ENCODE data around the gene TAS1R1.
A peak's percentile ranks its signal among the peaks of the same experiment; 100 is the strongest.
"Not testable (repeated sequence)": the region's sequence is repeated elsewhere in the genome, so short reads cannot be mapped to it uniquely, and the experiment has no call there.

TAS1R1 gene

DNA sequence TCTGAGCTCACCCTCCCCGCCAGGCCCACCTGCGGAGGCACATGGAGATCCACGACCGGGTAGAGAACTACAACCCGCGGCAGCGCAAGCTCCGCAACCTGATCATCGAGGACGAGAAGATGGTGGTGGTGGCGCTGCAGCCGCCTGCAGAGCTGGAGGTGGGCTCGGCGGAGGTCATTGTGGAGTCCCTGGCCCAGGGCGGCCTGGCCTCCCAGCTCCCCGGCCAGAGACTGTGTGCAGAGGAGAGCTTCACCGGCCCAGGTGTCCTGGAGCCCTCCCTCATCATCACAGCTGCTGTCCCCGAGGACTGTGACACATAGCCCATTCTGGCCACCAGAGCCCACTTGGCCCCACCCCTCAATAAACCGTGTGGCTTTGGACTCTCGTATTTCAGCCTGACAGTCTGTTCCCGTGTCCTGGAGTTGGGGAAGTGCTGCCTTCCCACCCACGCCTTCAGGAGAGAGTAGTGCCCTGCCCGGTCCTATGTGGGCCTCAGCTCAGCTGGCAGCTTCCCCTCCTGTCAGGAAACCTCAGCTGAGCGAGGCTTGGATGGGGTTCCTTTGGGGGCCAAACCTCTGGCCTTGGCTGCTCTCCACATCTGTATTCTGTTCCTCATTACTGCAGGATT is 33.9 kb downstream of the TAS1R1 start:
- no peak for DNase-seq (ENCODE audit: low read depth)

DNA sequence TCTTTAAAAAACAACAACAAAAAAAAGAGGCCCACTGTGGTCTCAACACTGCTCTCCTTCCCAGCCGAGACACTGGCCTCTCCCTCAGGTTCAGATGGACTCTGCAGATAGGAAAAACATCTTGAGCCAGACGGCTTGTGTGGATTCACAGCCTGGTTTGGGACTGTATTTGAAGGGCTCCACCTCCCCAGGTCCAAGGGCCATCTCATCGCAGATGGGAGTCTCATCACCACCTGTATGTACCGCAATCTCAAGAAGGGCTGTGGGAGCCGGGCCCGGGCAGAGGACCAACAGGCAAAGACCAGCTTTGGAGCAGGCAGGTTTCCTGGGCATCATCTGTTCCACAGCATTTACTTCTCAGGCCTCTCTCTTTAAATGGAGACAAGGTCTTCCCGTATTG is 34.9 kb downstream of the TAS1R1 start:
- DNase-seq (ENCODE audit: low read depth): no peak

- DNase-seq (ENCODE audit: low read depth): no peak
Measured at GRCh38 chr1:6591222-6591621, 36.1 kb downstream of the TAS1R1 start.

- no peak for DNase-seq (ENCODE audit: low read depth)
Measured at GRCh38 chr1:6591644-6592043, 36.5 kb downstream of the TAS1R1 start.

DNA sequence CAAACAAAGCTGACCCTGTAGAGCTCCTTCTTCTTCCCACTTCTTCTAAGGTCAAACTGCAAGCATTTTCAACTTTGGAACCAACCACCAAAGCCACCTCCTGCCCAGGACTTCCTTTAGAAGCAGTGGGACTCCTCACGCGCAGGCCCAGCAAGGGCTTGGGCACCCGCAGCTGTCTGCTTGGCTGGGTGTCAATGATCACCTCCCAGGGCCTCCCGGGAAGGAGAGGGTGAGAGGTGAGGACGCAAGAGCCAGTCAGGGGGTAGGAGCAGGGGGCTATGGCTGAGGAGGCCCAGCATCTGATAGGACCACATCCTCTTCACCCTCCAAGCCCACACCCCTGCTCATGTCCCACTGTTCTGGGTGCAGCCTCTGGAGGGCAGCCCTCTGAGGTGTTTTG is 37.3 kb downstream of the TAS1R1 start:
- DNase-seq (ENCODE audit: low read depth): no peak

DNA sequence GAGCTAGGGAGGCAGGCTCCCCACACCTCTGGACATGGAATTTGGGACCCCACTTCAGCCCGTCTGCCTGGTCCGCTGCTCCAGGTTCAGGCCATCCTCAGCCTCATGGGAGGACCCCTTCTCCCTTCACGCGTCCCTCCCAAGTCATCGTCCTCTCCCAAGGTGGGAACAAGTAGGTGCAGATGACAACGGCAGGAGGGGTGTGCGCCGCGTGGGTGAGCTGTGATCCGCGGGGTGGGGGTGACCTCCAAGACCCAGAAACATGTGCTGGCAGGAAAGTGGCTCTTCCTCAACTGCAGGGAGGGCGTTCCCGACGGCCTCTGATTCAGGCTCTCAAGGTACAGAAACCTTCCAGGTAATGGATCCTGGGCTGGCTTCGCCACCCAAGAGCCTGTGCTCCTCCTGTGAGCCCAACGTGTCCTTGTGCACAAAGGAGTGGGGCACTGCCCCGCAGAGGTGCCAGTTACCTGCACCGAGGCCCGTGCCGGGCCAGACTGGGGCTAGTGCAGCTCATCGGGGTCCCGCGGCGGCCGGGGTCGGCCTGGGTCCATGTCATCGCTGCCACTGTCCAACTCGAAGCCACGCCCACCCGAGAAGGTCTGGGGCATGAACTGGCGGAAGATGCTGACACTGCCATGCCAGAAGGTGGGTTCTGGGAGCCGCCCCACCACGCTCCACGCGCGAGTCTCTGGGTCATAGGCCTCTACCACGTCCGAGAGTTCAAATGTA is 37.9 kb downstream of the TAS1R1 start:
- no peak for DNase-seq (ENCODE audit: low read depth)

- no peak for DNase-seq (ENCODE audit: low read depth)
Measured at GRCh38 chr1:6593810-6594209, 38.7 kb downstream of the TAS1R1 start.

GRCh38 chr1:6594977-6595740 is 40.1 kb downstream of the TAS1R1 start:
- DNase-seq (ENCODE audit: low read depth): no peak

GRCh38 chr1:6596351-6596750 is 41.2 kb downstream of the TAS1R1 start:
- DNase-seq (ENCODE audit: low read depth): no peak

GRCh38 chr1:6596886-6597776 is 42.0 kb downstream of the TAS1R1 start:
- no peak for DNase-seq (ENCODE audit: low read depth)

- DNase-seq (ENCODE audit: low read depth): no peak
Measured at GRCh38 chr1:6597777-6598131, 42.6 kb downstream of the TAS1R1 start.

GRCh38 chr1:6599141-6599975 is 44.3 kb downstream of the TAS1R1 start:
- peak; percentile 73 for DNase-seq (ENCODE audit: low read depth)

DNA sequence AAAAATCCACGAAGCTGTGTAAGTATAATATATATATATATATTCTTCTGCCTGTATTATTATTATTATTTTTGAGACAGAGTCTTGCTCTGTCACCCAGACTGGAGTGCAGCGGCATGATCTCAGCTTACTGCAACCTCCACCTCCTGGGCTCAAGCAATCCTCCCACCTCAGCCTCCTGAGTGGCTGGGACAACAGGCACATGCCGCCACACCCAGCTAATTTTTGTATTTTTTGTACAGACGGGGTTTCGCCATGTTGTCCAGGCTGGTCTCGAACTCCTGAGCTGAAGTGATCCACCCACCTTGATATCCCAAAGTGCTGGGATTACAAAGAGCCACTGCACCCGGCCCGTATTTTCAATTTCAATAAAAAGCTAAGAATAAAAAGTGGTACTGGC is 44.9 kb downstream of the TAS1R1 start:
- not testable (repeated sequence) for DNase-seq (ENCODE audit: low read depth)

DNA sequence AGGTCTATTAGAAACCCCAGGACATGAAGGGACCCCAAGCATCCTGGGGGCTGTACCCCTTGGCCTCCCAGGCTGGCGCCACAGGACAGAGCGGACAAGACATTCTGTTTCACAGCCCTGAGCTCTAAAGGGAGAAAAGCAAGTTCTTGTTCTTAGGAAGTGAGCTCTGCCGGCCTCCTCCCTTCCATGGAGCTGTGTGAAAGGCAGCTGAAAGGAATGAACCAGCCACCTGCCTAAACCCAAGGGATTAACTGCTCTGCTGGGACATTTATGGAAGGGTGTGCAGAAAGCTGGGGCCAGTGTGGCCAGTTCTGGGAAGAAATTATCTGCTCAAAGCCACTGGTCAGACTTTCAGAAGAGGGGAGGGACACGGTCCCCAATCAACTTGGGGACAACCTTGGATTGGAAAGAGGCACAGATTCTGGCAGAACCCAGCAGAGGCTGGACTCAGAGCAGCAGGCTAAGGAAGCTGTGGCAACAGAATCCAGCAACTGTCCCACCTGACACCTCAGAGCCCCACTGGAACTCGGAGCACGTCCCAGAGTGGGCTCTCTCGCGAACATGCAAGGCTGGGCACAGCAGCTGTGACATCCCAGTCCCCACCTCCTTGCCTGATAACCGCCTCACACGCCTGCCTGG is 45.4 kb downstream of the TAS1R1 start:
- no peak for DNase-seq (ENCODE audit: low read depth)

- DNase-seq (ENCODE audit: low read depth): peak; percentile 82
Measured at GRCh38 chr1:6601049-6601922, 46.2 kb downstream of the TAS1R1 start.

DNA sequence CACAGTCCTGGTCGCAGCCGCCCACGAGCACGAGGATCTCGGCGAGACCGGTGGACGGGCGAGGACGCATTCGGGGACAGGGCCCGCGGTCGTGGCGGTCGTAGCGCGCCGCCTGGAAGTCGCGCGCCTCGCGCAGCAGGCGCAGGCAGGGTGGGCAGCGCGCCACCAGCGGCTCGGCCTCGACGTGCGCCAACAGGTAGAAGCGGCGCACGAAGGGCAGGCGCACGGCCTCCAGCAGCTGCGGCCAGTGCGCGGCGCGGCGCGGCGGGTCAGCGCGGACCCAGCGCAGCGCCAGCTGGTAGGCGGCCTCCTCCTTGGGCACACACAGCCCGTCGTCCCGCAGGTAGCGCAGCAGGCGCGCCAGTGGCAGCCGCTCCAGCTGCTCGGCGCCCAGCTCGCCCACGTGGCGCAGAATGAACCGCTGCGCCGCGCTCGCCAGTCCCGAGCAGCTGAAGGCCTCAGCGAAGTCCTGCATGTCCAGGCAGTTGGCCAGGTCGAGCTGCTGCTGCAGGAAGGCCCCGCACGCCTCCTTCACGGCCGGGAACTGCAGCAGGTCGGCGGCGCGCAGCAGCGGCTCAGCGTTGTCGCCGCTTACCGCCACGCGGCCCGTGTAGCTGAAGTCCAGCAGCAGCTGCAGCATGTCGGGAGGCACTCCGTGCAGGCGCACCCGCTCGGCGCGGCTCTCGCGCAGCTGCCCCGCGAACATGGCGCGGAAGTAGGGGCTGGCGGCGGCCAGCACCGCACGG is 47.0 kb downstream of the TAS1R1 start:
- DNase-seq (ENCODE audit: low read depth): no peak

DNA sequence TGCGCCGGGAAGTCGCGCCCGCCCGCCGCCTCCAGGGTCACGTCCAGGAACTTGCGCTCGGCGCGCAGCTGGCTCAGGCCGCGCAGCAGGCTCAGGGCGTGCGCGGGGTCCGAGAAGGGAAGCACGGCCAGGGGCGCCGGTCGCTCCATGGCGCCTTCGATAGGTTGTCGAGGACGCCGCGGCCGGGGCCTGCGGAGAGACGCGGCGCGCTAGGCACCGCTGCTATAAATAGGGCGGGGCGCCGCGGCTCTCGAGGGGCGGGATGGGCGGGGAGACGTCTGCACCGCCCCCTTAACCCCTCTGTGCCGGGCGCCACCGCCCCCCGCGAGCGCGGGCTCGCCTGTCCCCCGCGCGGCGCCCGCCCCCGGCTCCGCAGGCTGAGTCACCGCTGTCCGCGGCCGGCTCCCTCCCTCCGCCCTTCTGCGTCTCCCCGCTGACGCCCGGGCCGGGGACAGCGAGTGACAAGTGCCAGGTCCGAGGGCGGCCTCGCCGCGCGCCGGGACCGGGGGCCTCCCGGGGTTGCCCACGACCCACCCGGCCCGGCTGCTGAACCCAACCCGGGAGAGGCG is 47.6 kb downstream of the TAS1R1 start, which contains the start of gene KLHL21:
KLHL21 (minus strand) TSS at position 201 of the 569 bp plus-strand sequence; CDS start at position 149, 52 bp downstream.
- DNase-seq (ENCODE audit: low read depth): peak; percentile 87

DNA sequence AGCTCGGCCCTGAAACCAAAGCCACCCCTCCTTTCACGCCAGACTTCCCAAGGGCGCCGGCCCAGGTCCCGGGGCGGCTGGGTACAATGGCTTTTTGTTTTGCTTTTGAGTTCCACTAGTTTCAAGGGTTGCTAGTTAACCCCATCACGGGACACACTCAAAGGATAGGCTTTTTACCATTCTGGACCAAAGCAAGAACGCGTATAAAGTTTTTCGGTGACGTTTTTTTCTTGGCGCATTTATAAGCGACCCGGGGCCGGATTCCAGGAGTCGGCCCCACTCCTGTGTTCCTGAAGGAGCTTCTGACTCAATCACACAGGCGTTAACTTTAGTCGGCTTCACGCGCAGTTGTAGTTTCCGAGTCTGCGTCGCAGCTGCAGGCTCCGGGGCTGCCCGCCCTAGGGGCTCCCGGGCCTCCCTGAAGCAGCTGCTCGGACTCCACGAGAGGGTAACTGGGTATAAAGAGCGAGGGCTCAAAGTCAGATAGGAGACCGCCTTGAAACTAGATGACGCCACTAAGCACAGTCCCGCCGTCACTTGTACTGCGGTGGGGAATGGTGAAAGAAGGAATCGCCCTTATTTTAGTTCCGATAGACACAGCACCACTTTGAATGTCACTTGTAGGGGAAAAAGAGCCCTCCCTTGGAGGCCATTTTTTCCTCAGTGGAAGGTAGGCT is 48.3 kb downstream of the TAS1R1 start:
- peak; percentile 29 for DNase-seq (ENCODE audit: low read depth)
